ENCODE results near the gene RIPK1. TPM values are rescaled to one million over a fixed set of nuclear protein-coding genes. Genes with fewer than 3 reads are reported as not detected.
"Not testable (repeated sequence)": the region's sequence is repeated elsewhere in the genome, so short reads cannot be mapped to it uniquely, and the experiment has no call there.

Gene RIPK1
- total RNA-seq, 2 donors from 2014 or later = 23.5 to 30.6 TPM

- H3K4me3 ChIP-seq = no peak overlapping the region
- no peaks in the 10 kb centered on the region for H3K9me3 ChIP-seq
- TF ChIP-seq CTCF (IDR thresholded peaks at IDR 0.05) = no peak
- DNase-seq = peak; percentile 40
- intact Hi-C loops (cut with DNase I) = no loop called here
- peak overlapping the region in 1 of 2 donors; percentile 32 for H3K9ac ChIP-seq (ENCODE audit: low read depth in 2 of 2, low read length in 2 of 2)
- peaks cover 6% of the 10 kb centered on the region for H3K4me1 ChIP-seq
- H3K27ac ChIP-seq = peak overlapping the region; percentile 53
- H3K36me3 ChIP-seq = no peaks in the 10 kb centered on the region
- H3K27me3 ChIP-seq = no peaks in the 10 kb centered on the region
Measured at GRCh38 chr6:3135668-3136291, 67.5 kb downstream of the RIPK1 start.

GRCh38 chr6:3136292-3137011 is 68.2 kb downstream of the RIPK1 start:
- H3K9ac ChIP-seq (ENCODE audit: low read depth in 2 of 2, low read length in 2 of 2) = peak overlapping the region in 1 of 2 donors; percentile 32
- no peak for TF ChIP-seq CTCF (IDR thresholded peaks at IDR 0.05)
- intact Hi-C loops (cut with DNase I) = no loop called here
- H3K4me3 ChIP-seq = no peak overlapping the region
- H3K27me3 ChIP-seq = no peaks in the 10 kb centered on the region
- no peak for DNase-seq
- H3K36me3 ChIP-seq = no peaks in the 10 kb centered on the region
- peak overlapping the region; percentile 53 for H3K27ac ChIP-seq
- H3K9me3 ChIP-seq = no peaks in the 10 kb centered on the region
- peaks cover 6% of the 10 kb centered on the region for H3K4me1 ChIP-seq

GRCh38 chr6:3137057-3137777 is 68.9 kb downstream of the RIPK1 start:
- no peak for TF ChIP-seq CTCF (IDR thresholded peaks at IDR 0.05)
- no peak overlapping the region for H3K27ac ChIP-seq
- intact Hi-C loops (cut with DNase I) = no loop called here
- peaks cover 6% of the 10 kb centered on the region for H3K4me1 ChIP-seq
- H3K4me3 ChIP-seq = no peak overlapping the region
- no peak for DNase-seq
- no peaks in the 10 kb centered on the region for H3K27me3 ChIP-seq
- H3K9me3 ChIP-seq = no peaks in the 10 kb centered on the region
- H3K9ac ChIP-seq (ENCODE audit: low read depth in 2 of 2, low read length in 2 of 2) = no peak overlapping the region
- H3K36me3 ChIP-seq = no peaks in the 10 kb centered on the region

- not testable (repeated sequence) for H3K36me3 ChIP-seq, DNase-seq, H3K27ac ChIP-seq
Measured at GRCh38 chr6:3137873-3138272, 69.6 kb downstream of the RIPK1 start.

GRCh38 chr6:3138341-3138740 is 70.0 kb downstream of the RIPK1 start:
- no peak for TF ChIP-seq CTCF (IDR thresholded peaks at IDR 0.05)
- H3K4me3 ChIP-seq = no peak overlapping the region
- H3K4me1 ChIP-seq = peaks cover 6% of the 10 kb centered on the region
- no peaks in the 10 kb centered on the region for H3K27me3 ChIP-seq
- no peaks in the 10 kb centered on the region for H3K36me3 ChIP-seq
- no peak overlapping the region for H3K9ac ChIP-seq (ENCODE audit: low read depth in 2 of 2, low read length in 2 of 2)
- DNase-seq = no peak
- intact Hi-C loops (cut with DNase I) = no loop called here
- H3K9me3 ChIP-seq = no peaks in the 10 kb centered on the region
- H3K27ac ChIP-seq = no peak overlapping the region

More at GRCh38 chr6:3137873-3138272, 69.6 kb downstream of the RIPK1 start:
- H3K9me3 ChIP-seq; H3K4me1 ChIP-seq; H3K27me3 ChIP-seq; H3K4me3 ChIP-seq; intact Hi-C loops (cut with DNase I); H3K9ac ChIP-seq (ENCODE audit: low read depth in 2 of 2, low read length in 2 of 2): not testable (repeated sequence)
